ENCODE results near the gene POMC.

DNA sequence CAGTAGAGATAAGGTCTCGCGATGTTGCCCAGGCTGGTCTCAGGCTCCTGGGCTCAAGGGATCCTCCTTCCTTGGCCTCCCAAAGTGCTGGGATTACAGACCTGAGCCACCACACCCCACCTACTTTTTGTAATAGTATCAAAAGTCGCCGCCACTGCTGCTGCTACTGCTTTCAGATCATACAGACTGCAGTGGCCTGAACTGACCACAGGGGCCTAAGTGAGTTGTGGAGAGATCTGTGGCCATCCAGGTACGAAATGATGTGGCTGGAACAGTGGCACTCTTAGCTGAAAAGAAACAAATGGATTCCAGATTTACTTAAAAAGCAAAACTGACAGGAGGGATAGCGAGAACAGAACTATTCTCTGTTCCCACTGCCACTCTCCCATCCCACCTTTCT lies 32.9 kb upstream of the POMC start:
- TF ChIP-seq CTCF (IDR thresholded peaks at IDR 0.05), result no peak
- no peak for TF ChIP-seq EP300 (IDR thresholded peaks at IDR 0.05)
- TF ChIP-seq POLR2A (IDR thresholded peaks at IDR 0.05), result no peak
- TF ChIP-seq POLR2AphosphoS5 (IDR thresholded peaks at IDR 0.05), result no peak
